GM18909 (cell line): ENCODE results near the gene C19orf67.

Source experiments
- ATAC-seq: cut with Tn5 transposase; IDR thresholded peaks from one replicate; pipeline ENCODE4 v1.9.1; 2021; ENCODE audit warnings: mild to moderate bottlenecking; ENCODE audit not compliant: unreplicated experiment, poor library complexity

The C19orf67 gene

GRCh38 chr19:14088634-14089411, 3.2 kb upstream of the C19orf67 start:
- no peak for ATAC-seq

GRCh38 chr19:14086098-14086497, 515 bp upstream of the C19orf67 start:
- no peak for ATAC-seq

- ATAC-seq, result no peak
These were observed 3.0 kb downstream of the C19orf67 start for GRCh38 chr19:14082675-14082960.

GRCh38 chr19:14081797-14082674, 3.5 kb downstream of the C19orf67 start:
- no peak for ATAC-seq

- ATAC-seq, result peak; percentile 84
These were observed 4.4 kb downstream of the C19orf67 start for GRCh38 chr19:14080887-14081796.

GRCh38 chr19:14078411-14078810, 7.2 kb downstream of the C19orf67 start:
- ATAC-seq, result no peak

- peak; percentile 3 for ATAC-seq
These were observed 11.4 kb downstream of the C19orf67 start for GRCh38 chr19:14073925-14074838.

GRCh38 chr19:14073261-14073924, 12.2 kb downstream of the C19orf67 start:
- ATAC-seq, result peak; percentile 67

- peak; percentile 34 for ATAC-seq
These were observed 12.9 kb downstream of the C19orf67 start, which contains the start of gene MISP3 for GRCh38 chr19:14072535-14073260. MISP3 (plus strand) TSS chr19:14072786; CDS start chr19:14073310, 524 bp downstream.

GRCh38 chr19:14070268-14071050, 15.1 kb downstream of the C19orf67 start:
- no peak for ATAC-seq

GRCh38 chr19:14066134-14066533, 19.4 kb downstream of the C19orf67 start:
- no peak for ATAC-seq

- ATAC-seq, result no peak
These were observed 22.5 kb downstream of the C19orf67 start for GRCh38 chr19:14063105-14063504.

- no peak for ATAC-seq
These were observed 23.1 kb downstream of the C19orf67 start for GRCh38 chr19:14062558-14062855.

GRCh38 chr19:14061751-14062557, 23.6 kb downstream of the C19orf67 start, which contains the start of gene PALM3:
PALM3 (minus strand) TSS chr19:14062076; CDS start chr19:14061980, 96 bp downstream.
- ATAC-seq, result no peak

- ATAC-seq, result no peak
These were observed 24.4 kb downstream of the C19orf67 start for GRCh38 chr19:14061081-14061749.

- no peak for ATAC-seq
These were observed 25.9 kb downstream of the C19orf67 start for GRCh38 chr19:14059652-14060155.
